Brain microvascular endothelial cell (primary cell): Measurements from ENCODE around the gene GPR173.

Experiments
- DNase-seq: peaks from one replicate; pipeline ENCODE4 v3.0.0-alpha.2; 2020
- H3K27ac ChIP-seq: fragments of 250-450 bp; sonication (Bioruptor Pico); 2 replicates; pipeline ENCODE4 v1.5.1; 2020; ENCODE audit warnings: mild to moderate bottlenecking, moderate library complexity
- H3K27me3 ChIP-seq: fragments of 250-450 bp; sonication (Bioruptor Pico); replicated peaks from 2 replicates; pipeline ENCODE4 v1.5.1; 2020; ENCODE audit warnings: mild to moderate bottlenecking
- H3K36me3 ChIP-seq: fragments of 250-450 bp; sonication (Bioruptor Pico); replicated peaks from 2 replicates; pipeline ENCODE4 v1.5.1; 2020; ENCODE audit warnings: mild to moderate bottlenecking
- H3K4me3 ChIP-seq: 2 replicates; pipeline ENCODE4 v1.5.1; 2011; ENCODE audit warnings: low read depth, mild to moderate bottlenecking, control low read depth, low read length, moderate library complexity
- CTCF ChIP-seq: IDR thresholded peaks from 2 replicates; pipeline ENCODE4 v1.5.1; 2011; ENCODE audit warnings: low read depth, mild to moderate bottlenecking, moderate library complexity, low read length, control low read depth, inconsistent platforms; ENCODE audit errors: missing control alignments
- in situ Hi-C: cut with HindIII; loops from 2 replicates; pipeline ENCODE4 v1.10.0; 2017; ENCODE audit warnings: low sequenced_read_pairs, low pct_ligation_motif_present

GPR173 gene

DNA sequence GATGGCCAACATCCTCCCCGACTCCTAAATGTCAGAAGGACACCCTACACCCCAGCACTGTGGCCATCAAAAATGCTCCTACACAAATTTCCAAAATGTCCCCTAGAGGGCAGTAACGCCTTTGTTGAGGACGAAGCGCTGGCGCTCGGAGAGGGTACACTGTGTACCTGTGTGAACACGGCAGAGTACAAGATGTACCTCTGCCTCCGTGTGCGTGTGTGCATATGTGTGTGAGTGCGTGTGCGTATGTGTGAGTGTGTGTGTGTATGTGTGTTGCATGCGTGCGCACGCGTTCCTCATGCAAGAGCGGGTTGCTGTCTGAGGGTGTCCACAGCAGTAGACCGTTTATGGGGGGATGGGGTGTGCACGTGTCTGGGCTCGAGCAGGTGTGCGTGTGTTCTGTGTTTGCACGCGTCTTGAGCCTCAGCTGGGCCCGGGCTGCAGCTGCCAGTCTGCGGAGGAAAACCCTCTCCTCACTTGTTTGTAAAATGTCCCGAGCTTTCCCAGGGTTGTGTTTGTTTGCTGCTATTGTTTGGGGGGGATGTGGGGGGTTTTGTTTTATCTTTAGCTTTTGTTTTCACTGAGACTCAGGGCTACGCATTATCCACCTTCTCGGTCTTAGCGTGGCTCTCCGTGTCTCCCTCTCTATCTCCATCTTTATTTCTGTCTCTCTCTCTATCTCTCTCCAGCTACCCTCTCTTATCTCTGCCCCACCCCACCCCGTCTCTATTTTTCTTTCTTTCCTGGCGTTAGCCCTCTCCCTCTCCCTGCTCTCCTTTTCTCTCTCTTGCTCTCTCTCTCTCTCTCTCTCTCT lies 23.2 kb downstream of the GPR173 start:
- TF ChIP-seq CTCF = peak; percentile 75
- peak overlapping the region; percentile 35 for H3K4me3 ChIP-seq

GRCh38 chrX:53072418-53073114 lies 24.0 kb downstream of the GPR173 start:
- H3K4me3 ChIP-seq = no peak overlapping the region
- DNase-seq = no peak

More for the DNA sequence above, 23.2 kb downstream of the GPR173 start:
- Histone ChIP-seq H3K36me3 (no peaks in the 10 kb centered on the region), H3K27me3 (no peaks in the 10 kb centered on the region), H3K27ac (no peak overlapping the region)
- peak; percentile 39 for DNase-seq
- in situ Hi-C loops = no loop called here

DNA sequence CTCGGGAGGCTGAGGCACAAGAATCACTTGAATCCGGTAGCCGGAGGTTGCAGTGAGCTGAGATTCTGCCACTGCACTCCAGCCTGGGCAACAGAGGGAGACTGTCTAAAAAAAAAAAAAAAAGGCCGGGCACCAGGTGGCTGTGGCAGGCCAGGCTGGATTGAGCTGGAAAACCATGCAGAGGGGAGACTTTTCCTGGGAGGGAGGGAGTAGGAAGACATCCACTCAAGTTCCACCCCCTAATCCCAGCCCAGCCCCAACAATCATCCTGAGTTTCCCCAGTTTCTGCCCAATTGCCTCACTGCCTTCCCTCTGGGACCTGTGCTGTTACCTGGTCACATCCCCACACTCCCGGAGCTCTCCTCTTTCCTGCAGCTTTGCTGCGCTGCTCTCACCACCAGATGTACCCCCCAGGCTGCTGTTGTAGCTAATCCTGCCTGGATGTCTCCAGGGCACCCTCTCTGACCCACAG lies 24.6 kb downstream of the GPR173 start:
- in situ Hi-C loops = no loop called here
- no peak for DNase-seq

More at GRCh38 chrX:53072418-53073114, 24.0 kb downstream of the GPR173 start:
- H3K27ac ChIP-seq = no peak overlapping the region
- H3K27me3 ChIP-seq = no peaks in the 10 kb centered on the region
- no peak for TF ChIP-seq CTCF
- in situ Hi-C loops = no loop called here
- H3K36me3 ChIP-seq = no peaks in the 10 kb centered on the region

GRCh38 chrX:53075011-53075410 lies 26.4 kb downstream of the GPR173 start:
- Histone ChIP-seq H3K27me3 (no peaks in the 10 kb centered on the region), H3K36me3 (no peaks in the 10 kb centered on the region), H3K4me3 (no peak overlapping the region), H3K27ac (no peak overlapping the region)
- DNase-seq = no peak
- no peak for TF ChIP-seq CTCF
- in situ Hi-C loops = no loop called here

More for the DNA sequence above, 24.6 kb downstream of the GPR173 start:
- H3K27me3 ChIP-seq = no peaks in the 10 kb centered on the region
- no peak for TF ChIP-seq CTCF
- H3K27ac ChIP-seq = no peak overlapping the region
- no peak overlapping the region for H3K4me3 ChIP-seq
- H3K36me3 ChIP-seq = no peaks in the 10 kb centered on the region

DNA sequence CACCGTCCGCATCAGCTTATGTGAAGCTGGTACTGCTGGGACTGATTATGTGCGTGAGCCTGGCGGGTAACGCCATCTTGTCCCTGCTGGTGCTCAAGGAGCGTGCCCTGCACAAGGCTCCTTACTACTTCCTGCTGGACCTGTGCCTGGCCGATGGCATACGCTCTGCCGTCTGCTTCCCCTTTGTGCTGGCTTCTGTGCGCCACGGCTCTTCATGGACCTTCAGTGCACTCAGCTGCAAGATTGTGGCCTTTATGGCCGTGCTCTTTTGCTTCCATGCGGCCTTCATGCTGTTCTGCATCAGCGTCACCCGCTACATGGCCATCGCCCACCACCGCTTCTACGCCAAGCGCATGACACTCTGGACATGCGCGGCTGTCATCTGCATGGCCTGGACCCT lies 28.1 kb downstream of the GPR173 start:
- DNase-seq = no peak
- Histone ChIP-seq H3K27me3 (no peaks in the 10 kb centered on the region), H3K4me3 (no peak overlapping the region), H3K36me3 (no peaks in the 10 kb centered on the region), H3K27ac (no peak overlapping the region)
- TF ChIP-seq CTCF = no peak
- in situ Hi-C loops = no loop called here
